Measurements from ENCODE around the gene TMEM82. TPM values are rescaled to one million over a fixed set of nuclear protein-coding genes. Genes with fewer than 3 reads are reported as not detected.
A peak's percentile ranks its signal among the peaks of the same experiment; 100 is the strongest.

TMEM82 gene
- total and polyA plus RNA-seq, 2 experiments from 2014 or later = 0.42 TPM; not detected in 1

DNA sequence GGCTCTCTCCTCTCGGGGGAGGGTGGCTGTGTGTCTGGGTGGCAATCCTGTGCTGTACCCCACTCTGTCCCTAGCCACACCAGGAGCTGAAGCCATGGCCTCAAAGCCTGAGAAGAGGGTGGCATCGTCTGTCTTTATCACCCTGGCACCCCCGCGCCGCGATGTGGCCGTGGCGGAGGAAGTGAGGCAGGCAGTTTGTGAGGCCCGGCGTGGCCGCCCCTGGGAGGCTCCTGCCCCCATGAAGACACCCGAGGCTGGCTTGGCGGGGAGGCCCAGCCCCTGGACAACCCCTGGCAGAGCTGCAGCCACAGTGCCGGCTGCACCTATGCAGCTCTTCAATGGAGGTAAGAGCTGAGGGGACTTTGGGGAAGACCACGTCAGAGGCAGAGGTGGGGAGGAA is 22.6 kb downstream of the TMEM82 start:
- Histone ChIP-seq H3K36me3 (ENCODE audit: insufficient read depth) (peaks cover 32% of the 10 kb centered on the region), H3K4me2 (no peak overlapping the region), H3K27ac (ENCODE audit: low read depth) (no peak overlapping the region), H3K4me3 (no peak overlapping the region), H4K20me1 (replicated peaks; ENCODE audit: insufficient read depth) (peaks cover 34% of the 10 kb centered on the region), H3K79me2 (replicated peaks; ENCODE audit: insufficient read depth) (peaks cover 49% of the 10 kb centered on the region), H3K4me1 (ENCODE audit: insufficient read depth) (peaks cover 16% of the 10 kb centered on the region), H3F3A (replicated peaks; ENCODE audit: low read depth) (0 out of 2 replicates have a peak, but pooled peaks cover 8% of the 10 kb centered on the region), H3K9me2 (ENCODE audit: insufficient read depth) (no peaks in the 10 kb centered on the region), H3K27me3 (ENCODE audit: insufficient read depth) (no peaks in the 10 kb centered on the region), H2AFZ (no peak overlapping the region)
- H3K27ac Mint-ChIP-seq = peak overlapping the region; percentile 44; the same call in 1 of the 2 replicates
- peaks cover 16% of the 10 kb centered on the region for H3K27me3 Mint-ChIP-seq (ENCODE audit: insufficient read depth, low read depth, poor library complexity)
- no peak overlapping the region for H3K4me3 Mint-ChIP-seq
- ATAC-seq (no peak), DNase-seq (ENCODE audit: low spot score) (no peak)
- H3K36me3 Mint-ChIP-seq (ENCODE audit: low read depth) = peaks cover 69% of the 10 kb centered on the region
- no peaks in the 10 kb centered on the region; the same call in 2 of the 3 replicates for H3K9me3 Mint-ChIP-seq
- H3K4me1 Mint-ChIP-seq = peaks cover 26% of the 10 kb centered on the region
- TF ChIP-seq ZNF114 (CRISPR knock-in tag; IDR thresholded peaks at IDR 0.05) (no peak), STAT1 (IDR thresholded peaks at IDR 0.05; ENCODE audit: unreplicated experiment) (no peak), ZNF331 (CRISPR knock-in tag; IDR thresholded peaks at IDR 0.05; ENCODE audit: low read depth) (no peak), EZH2 (IDR thresholded peaks at IDR 0.05; ENCODE audit: low read depth, unreplicated experiment) (no peak), EZH2phosphoT487 (IDR thresholded peaks at IDR 0.05; ENCODE audit: unreplicated experiment) (no peak)
- TF ChIP-seq, protein P1, sequence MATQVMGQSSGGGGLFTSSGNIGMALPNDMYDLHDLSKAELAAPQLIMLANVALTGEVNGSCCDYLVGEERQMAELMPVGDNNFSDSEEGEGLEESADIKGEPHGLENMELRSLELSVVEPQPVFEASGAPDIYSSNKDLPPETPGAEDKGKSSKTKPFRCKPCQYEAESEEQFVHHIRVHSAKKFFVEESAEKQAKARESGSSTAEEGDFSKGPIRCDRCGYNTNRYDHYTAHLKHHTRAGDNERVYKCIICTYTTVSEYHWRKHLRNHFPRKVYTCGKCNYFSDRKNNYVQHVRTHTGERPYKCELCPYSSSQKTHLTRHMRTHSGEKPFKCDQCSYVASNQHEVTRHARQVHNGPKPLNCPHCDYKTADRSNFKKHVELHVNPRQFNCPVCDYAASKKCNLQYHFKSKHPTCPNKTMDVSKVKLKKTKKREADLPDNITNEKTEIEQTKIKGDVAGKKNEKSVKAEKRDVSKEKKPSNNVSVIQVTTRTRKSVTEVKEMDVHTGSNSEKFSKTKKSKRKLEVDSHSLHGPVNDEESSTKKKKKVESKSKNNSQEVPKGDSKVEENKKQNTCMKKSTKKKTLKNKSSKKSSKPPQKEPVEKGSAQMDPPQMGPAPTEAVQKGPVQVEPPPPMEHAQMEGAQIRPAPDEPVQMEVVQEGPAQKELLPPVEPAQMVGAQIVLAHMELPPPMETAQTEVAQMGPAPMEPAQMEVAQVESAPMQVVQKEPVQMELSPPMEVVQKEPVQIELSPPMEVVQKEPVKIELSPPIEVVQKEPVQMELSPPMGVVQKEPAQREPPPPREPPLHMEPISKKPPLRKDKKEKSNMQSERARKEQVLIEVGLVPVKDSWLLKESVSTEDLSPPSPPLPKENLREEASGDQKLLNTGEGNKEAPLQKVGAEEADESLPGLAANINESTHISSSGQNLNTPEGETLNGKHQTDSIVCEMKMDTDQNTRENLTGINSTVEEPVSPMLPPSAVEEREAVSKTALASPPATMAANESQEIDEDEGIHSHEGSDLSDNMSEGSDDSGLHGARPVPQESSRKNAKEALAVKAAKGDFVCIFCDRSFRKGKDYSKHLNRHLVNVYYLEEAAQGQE (IDR thresholded peaks at IDR 0.05; ENCODE audit: unreplicated experiment) = no peak

DNA sequence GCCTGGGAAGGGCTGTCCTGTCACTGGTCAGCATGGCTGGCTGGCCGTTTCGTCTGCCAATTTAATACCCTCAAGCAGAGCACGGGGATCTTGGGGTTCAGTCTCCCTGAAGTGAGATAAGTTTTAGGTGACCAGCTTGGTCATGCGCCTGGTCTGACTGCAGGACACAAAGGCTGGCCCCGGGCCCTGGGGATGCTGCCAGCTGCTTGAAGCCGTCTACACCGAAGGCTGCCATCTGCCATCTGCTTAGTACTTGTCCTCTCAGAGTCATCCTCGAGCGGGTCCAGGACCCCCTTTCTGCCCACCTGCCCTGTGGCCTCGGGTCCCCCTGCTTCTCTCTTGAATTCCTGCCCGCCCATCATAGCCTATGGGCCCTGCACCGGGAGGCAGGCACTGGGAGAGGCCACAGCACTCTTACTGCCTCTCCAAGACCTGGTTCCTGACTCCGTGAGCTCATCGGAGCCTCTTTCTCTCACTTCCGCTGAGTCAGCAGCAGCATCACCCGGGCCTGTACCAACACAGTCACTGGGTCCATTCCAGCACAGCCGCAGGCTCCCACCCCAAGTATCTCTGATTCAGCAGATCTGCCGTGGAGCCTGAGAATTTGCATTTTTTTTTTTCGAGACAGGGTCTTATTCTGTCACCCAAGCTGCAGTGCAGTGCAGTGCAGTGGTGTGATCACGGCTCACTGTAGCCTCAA is 23.3 kb downstream of the TMEM82 start:
- Histone ChIP-seq H3K9me2 (ENCODE audit: insufficient read depth) (no peaks in the 10 kb centered on the region), H3K27me3 (ENCODE audit: insufficient read depth) (no peaks in the 10 kb centered on the region), H3K4me1 (ENCODE audit: insufficient read depth) (peaks cover 8% of the 10 kb centered on the region), H3K4me2 (no peak overlapping the region), H3K36me3 (ENCODE audit: insufficient read depth) (peaks cover 32% of the 10 kb centered on the region), H3K27ac (ENCODE audit: low read depth) (0 out of 2 replicates have a peak overlapping the region, but pooled peaks have one; percentile 32), H3K79me2 (replicated peaks; ENCODE audit: insufficient read depth) (peaks cover 42% of the 10 kb centered on the region), H3F3A (replicated peaks; ENCODE audit: low read depth) (0 out of 2 replicates have a peak, but pooled peaks cover 8% of the 10 kb centered on the region), H3K4me3 (no peak overlapping the region), H4K20me1 (replicated peaks; ENCODE audit: insufficient read depth) (peaks cover 34% of the 10 kb centered on the region), H2AFZ (no peak overlapping the region)
- DNase-seq (ENCODE audit: low spot score) = no peak
- peaks cover 74% of the 10 kb centered on the region for H3K36me3 Mint-ChIP-seq (ENCODE audit: low read depth)
- ATAC-seq = no peak
- no peaks in the 10 kb centered on the region; the same call in 2 of the 3 replicates for H3K9me3 Mint-ChIP-seq
- peaks cover 15% of the 10 kb centered on the region for H3K27me3 Mint-ChIP-seq (ENCODE audit: insufficient read depth, low read depth, poor library complexity)
- peaks cover 24% of the 10 kb centered on the region for H3K4me1 Mint-ChIP-seq
- H3K27ac Mint-ChIP-seq = peak overlapping the region; percentile 76
- no peak overlapping the region; the same call in 2 of the 3 replicates for H3K4me3 Mint-ChIP-seq
- TF ChIP-seq, protein P2, sequence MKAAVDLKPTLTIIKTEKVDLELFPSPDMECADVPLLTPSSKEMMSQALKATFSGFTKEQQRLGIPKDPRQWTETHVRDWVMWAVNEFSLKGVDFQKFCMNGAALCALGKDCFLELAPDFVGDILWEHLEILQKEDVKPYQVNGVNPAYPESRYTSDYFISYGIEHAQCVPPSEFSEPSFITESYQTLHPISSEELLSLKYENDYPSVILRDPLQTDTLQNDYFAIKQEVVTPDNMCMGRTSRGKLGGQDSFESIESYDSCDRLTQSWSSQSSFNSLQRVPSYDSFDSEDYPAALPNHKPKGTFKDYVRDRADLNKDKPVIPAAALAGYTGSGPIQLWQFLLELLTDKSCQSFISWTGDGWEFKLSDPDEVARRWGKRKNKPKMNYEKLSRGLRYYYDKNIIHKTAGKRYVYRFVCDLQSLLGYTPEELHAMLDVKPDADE (IDR thresholded peaks at IDR 0.05) = no peak
- TF ChIP-seq, protein P3, sequence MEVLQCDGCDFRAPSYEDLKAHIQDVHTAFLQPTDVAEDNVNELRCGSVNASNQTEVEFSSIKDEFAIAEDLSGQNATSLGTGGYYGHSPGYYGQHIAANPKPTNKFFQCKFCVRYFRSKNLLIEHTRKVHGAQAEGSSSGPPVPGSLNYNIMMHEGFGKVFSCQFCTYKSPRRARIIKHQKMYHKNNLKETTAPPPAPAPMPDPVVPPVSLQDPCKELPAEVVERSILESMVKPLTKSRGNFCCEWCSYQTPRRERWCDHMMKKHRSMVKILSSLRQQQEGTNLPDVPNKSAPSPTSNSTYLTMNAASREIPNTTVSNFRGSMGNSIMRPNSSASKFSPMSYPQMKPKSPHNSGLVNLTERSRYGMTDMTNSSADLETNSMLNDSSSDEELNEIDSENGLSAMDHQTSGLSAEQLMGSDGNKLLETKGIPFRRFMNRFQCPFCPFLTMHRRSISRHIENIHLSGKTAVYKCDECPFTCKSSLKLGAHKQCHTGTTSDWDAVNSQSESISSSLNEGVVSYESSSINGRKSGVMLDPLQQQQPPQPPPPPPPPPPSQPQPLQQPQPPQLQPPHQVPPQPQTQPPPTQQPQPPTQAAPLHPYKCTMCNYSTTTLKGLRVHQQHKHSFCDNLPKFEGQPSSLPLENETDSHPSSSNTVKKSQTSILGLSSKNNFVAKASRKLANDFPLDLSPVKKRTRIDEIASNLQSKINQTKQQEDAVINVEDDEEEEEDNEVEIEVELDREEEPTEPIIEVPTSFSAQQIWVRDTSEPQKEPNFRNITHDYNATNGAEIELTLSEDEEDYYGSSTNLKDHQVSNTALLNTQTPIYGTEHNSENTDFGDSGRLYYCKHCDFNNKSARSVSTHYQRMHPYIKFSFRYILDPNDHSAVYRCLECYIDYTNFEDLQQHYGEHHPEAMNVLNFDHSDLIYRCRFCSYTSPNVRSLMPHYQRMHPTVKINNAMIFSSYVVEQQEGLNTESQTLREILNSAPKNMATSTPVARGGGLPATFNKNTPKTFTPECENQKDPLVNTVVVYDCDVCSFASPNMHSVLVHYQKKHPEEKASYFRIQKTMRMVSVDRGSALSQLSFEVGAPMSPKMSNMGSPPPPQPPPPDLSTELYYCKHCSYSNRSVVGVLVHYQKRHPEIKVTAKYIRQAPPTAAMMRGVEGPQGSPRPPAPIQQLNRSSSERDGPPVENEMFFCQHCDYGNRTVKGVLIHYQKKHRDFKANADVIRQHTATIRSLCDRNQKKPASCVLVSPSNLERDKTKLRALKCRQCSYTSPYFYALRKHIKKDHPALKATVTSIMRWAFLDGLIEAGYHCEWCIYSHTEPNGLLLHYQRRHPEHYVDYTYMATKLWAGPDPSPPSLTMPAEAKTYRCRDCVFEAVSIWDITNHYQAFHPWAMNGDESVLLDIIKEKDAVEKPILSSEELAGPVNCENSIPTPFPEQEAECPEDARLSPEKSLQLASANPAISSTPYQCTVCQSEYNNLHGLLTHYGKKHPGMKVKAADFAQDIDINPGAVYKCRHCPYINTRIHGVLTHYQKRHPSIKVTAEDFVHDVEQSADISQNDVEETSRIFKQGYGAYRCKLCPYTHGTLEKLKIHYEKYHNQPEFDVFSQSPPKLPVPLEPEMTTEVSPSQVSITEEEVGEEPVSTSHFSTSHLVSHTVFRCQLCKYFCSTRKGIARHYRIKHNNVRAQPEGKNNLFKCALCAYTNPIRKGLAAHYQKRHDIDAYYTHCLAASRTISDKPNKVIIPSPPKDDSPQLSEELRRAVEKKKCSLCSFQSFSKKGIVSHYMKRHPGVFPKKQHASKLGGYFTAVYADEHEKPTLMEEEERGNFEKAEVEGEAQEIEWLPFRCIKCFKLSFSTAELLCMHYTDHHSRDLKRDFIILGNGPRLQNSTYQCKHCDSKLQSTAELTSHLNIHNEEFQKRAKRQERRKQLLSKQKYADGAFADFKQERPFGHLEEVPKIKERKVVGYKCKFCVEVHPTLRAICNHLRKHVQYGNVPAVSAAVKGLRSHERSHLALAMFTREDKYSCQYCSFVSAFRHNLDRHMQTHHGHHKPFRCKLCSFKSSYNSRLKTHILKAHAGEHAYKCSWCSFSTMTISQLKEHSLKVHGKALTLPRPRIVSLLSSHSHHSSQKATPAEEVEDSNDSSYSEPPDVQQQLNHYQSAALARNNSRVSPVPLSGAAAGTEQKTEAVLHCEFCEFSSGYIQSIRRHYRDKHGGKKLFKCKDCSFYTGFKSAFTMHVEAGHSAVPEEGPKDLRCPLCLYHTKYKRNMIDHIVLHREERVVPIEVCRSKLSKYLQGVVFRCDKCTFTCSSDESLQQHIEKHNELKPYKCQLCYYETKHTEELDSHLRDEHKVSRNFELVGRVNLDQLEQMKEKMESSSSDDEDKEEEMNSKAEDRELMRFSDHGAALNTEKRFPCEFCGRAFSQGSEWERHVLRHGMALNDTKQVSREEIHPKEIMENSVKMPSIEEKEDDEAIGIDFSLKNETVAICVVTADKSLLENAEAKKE (CRISPR knock-in tag; IDR thresholded peaks at IDR 0.05) = no peak
- no peak for TF ChIP-seq ZNF114 (CRISPR knock-in tag; IDR thresholded peaks at IDR 0.05)
- no peak for TF ChIP-seq POLR2AphosphoS5 (IDR thresholded peaks at IDR 0.05; ENCODE audit: low read depth)
- TF ChIP-seq STAT1 (IDR thresholded peaks at IDR 0.05; ENCODE audit: unreplicated experiment) = no peak
- TF ChIP-seq CREB1 (CRISPR knock-in tag; IDR thresholded peaks at IDR 0.05; ENCODE audit: low read depth) = no peak

Measured in GM23338 (cell line).